OCI-LY7 (cell line): ENCODE results near the gene TACR1.

Experiments used
- CTCF ChIP-seq: fragments of 200-600 bp; sonication (generic); conservative IDR thresholded peaks from 2 replicates; pipeline ENCODE4 v1.5.1; 2014; ENCODE audit warnings: mild to moderate bottlenecking, antibody characterized with exemption, low read length, moderate library complexity, mixed read lengths
- EZH2phosphoT487 ChIP-seq: fragments of 200-600 bp; sonication (generic); IDR thresholded peaks from 2 replicates; pipeline ENCODE4 v1.6.1; 2018; ENCODE audit warnings: low read depth, borderline replicate concordance, mild to moderate bottlenecking, mixed run types, antibody characterized with exemption, low read length, moderate library complexity, mixed read lengths

GRCh38 chr2:75162897-75163296, 36.4 kb downstream of the TACR1 start:
- TF ChIP-seq CTCF (no peak), EZH2phosphoT487 (no peak)
